HG02588 (cell line): ENCODE measurements around the gene NDRG4.
A peak's percentile ranks its signal among the peaks of the same experiment; 100 is the strongest.

Experiments used
- ATAC-seq: cut with Tn5 transposase; IDR thresholded peaks from one replicate; pipeline ENCODE4 v1.9.1; 2021; ENCODE audit warnings: mild to moderate bottlenecking, moderate library complexity; ENCODE audit not compliant: unreplicated experiment

The NDRG4 gene, protein sequence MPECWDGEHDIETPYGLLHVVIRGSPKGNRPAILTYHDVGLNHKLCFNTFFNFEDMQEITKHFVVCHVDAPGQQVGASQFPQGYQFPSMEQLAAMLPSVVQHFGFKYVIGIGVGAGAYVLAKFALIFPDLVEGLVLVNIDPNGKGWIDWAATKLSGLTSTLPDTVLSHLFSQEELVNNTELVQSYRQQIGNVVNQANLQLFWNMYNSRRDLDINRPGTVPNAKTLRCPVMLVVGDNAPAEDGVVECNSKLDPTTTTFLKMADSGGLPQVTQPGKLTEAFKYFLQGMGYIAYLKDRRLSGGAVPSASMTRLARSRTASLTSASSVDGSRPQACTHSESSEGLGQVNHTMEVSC

GRCh38 chr16:58499615-58500351, at the start of gene NDRG4:
NDRG4 (plus strand) TSS chr16:58500143; CDS start chr16:58500249, 106 bp downstream.
- peak; percentile 65 for ATAC-seq

GRCh38 chr16:58450590-58450989, 49.4 kb upstream of the NDRG4 start:
- no peak for ATAC-seq

- ATAC-seq, result no peak
Measured at GRCh38 chr16:58451265-58451689, 48.7 kb upstream of the NDRG4 start.

- ATAC-seq, result no peak
Measured at GRCh38 chr16:58451945-58452401, 48.0 kb upstream of the NDRG4 start.

- ATAC-seq, result no peak
Measured at GRCh38 chr16:58452640-58453039, 47.3 kb upstream of the NDRG4 start.

DNA sequence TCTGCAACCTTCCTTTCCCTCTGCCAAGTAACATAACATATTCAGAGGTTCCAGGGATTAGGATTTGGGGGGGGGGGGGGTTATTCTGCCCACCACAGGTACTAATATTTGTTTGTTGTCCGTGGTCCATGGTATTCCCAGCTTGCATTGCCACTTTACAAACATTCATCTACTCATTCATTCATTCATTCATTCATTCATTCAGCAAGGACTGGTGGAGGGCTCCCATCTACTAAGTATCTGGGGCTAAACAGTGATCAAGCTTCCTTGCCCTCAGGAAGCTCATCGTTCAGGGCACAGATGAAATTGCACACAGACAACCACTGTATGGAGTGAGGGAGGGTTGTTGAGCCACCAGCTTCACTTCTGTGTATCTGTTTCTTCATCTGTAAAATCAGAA, 45.8 kb upstream of the NDRG4 start:
- no peak for ATAC-seq

GRCh38 chr16:58454856-58455255, 45.1 kb upstream of the NDRG4 start:
- no peak for ATAC-seq

GRCh38 chr16:58455750-58456149, 44.2 kb upstream of the NDRG4 start:
- no peak for ATAC-seq

DNA sequence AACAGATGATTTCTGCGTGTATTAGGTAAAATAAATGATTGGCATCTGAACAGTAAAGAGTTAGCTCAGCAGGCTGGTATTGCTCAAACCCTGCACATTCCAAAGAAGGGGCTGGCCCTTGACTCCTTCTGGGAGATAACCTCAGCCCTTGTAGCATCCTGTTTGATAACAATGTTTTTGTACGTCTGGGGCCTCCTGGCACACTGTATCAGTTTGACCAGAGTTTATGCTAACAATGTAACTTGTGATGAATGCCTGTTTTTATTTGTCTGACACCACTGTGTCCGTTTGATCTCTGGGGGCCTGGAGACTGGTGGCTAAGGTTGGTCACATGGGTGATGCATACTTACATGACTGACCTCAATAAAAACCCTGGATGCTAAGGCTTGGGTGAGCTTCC, 43.8 kb upstream of the NDRG4 start:
- no peak for ATAC-seq

DNA sequence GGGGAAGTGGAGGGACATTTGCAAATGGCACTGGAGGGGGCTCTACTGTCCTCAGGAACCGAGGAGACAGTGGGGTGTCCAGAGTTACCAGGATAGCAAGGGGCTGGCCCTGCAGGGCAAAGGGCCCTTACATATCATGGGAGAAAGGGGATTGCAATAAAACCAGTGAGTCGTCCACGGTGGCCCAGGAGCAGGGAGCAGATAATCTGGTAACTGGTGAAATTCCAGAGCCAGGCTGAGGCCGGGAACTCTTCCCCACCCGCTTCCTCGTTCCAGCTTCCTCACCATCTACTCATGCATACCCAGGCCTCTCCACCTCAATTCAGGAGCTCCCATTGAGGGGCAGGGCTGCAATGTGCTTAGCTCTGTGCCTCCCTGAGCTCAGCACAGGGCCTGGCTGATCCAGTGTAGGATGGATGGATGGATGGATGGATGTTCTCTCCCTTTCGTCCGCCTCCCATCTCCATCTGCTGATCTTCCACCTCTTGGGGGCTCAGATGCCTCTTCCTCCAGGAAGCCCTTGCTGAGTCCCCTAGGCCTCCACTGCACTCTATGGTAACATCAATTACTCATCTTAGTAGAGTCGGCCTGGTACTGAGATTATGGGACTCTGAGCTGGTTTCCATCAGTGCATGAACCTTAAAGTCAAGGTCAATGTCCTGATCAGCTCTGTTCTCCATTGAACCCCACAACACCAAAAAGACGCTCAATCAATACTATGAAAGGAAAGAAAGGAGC, 41.2 kb upstream of the NDRG4 start:
- ATAC-seq, result peak; percentile 17

GRCh38 chr16:58459344-58460218, 40.4 kb upstream of the NDRG4 start:
- ATAC-seq, result peak; percentile 44

- no peak for ATAC-seq
Measured at GRCh38 chr16:58460219-58460610, 39.7 kb upstream of the NDRG4 start.

GRCh38 chr16:58461056-58461455, 38.9 kb upstream of the NDRG4 start:
- ATAC-seq, result no peak

DNA sequence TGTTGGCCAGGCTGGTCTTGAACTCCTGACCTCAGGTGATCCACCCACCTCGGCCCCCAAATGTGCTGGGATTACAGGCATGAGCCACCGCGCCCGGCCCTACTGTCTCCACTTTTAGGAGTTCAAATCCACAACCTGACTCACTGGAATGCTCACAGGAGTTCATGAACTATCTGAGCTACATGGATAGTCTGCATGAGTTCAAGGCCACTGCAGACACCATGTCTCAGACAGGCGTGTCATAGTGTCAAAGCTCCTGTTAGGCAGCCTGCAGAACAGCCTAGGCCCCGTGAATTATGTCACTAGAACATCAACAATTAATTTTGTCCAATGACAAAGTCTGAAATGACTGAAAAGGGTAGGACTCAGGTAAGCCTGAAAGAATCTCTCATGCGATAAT, 38.3 kb upstream of the NDRG4 start:
- no peak for ATAC-seq

- no peak for ATAC-seq
Measured at GRCh38 chr16:58462089-58462488, 37.9 kb upstream of the NDRG4 start.

DNA sequence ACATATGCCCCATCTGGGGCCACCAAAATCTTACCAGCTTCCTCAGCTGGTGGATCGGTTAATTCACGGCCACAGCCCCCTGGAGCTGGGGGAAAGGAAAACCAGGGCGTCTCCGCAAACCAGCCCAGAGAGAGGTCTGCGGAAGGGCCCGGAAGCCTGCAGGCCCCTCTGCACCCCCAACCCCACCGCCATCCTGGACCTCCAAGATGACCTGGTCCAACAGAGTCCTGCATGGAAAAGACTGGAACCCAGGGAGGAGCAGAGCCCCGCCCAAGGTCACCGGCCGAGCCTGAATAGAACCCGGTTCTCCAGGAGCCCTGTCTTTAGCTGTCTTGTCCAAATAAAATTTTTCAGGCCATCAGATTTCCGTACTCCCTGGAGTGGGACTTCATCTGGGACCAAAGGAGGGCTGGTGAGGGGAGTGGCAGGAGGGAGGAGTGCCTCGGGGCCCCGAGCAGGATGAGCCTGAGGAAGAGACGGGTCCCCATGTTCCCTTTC, 37.4 kb upstream of the NDRG4 start:
- no peak for ATAC-seq

DNA sequence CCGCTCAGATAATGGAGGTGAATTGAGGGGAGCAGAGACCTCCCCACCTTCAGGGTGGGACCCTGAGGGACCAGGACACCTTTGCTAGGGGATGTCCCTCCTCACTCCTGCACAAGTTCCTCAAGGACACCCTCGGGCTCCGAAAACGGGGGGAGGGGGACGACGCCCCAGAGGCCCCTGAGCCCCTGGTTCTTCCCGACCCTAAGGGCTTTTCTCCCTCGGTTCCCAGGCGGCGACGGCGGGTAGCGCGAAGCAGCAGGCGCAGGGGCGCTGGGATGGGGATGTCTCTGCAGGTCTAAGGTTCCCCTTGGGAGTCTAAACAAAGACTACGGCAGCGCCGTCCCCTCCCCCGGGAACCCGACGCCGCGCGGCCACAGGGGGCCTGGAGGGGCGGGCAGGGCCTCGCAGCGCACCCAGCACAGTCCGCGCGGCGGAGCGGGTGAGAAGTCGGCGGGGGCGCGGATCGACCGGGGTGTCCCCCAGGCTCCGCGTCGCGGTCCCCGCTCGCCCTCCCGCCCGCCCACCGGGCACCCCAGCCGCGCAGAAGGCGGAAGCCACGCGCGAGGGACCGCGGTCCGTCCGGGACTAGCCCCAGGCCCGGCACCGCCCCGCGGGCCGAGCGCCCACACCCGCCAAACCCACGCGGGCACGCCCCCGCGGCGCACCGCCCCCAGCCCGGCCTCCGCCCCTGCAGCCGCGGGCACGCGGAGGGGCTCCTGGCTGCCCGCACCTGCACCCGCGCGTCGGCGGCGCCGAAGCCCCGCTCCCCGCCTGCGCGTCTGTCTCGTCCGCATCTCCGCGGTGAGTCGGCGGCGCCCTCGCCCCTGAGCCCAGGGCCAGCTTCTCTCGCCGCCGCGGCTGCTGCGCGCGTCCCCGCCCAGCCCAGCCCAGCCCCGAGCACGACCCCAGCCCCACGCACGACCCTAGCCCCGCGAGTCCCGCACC, 36.7 kb upstream of the NDRG4 start:
- ATAC-seq, result no peak

GRCh38 chr16:58464047-58464915, 35.7 kb upstream of the NDRG4 start:
- ATAC-seq, result no peak
